Esophagus squamous epithelium (tissue), 4 donors: ENCODE measurements around the gene CREBBP.

Source experiments
- CTCF ChIP-seq, 6 experiments: fragments of 450-650 bp in 4 of 6; fragments of 200-600 bp in 2 of 6; sonication (generic) in 2 of 6; IDR thresholded peaks; one replicate each; pipeline ENCODE4 v1.5.1; 2016 to 2019; ENCODE audit warnings: antibody characterized with exemption in 6 of 6, mild to moderate bottlenecking in 4 of 6, moderate library complexity in 4 of 6
- POLR2A ChIP-seq, 4 donors: fragments of 450-650 bp; IDR thresholded peaks; one replicate each; pipeline ENCODE4 v1.6.1; 2017; ENCODE audit warnings: antibody characterized with exemption in 4 of 4, mild to moderate bottlenecking in 4 of 4, moderate library complexity in 3 of 4

DNA sequence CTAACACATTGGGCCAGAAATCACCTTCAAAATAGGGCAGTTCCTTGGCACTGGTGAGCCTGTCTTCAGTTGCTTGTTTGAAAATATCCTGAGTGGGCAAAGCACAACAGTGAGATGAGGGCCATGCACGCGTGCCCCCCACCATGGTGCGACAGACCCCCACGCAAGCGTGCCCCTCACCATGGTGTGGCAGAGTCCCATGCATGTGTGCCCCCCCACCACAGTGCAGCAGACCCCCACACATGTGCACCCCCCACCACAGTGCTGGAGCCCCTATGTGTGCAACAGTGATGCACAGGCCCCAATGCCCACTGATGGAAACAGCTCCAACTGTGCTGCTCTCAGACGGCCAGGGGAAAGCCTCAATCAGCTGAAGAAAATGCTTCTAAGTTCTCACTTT, 144.4 kb downstream of the CREBBP start:
- TF ChIP-seq CTCF (IDR thresholded peaks at IDR 0.05) (no peak), POLR2A (IDR thresholded peaks at IDR 0.05) (no peak)
